HG03060 (cell line): ENCODE measurements around the gene CD59.
A peak's percentile ranks its signal among the peaks of the same experiment; 100 is the strongest.
"Not testable (repeated sequence)": the region's sequence is repeated elsewhere in the genome, so short reads cannot be mapped to it uniquely, and the experiment has no call there.

Experiments used
- ATAC-seq: cut with Tn5 transposase; IDR thresholded peaks from one replicate; pipeline ENCODE4 v1.9.1; 2021; ENCODE audit warnings: low read depth, moderate number of reproducible peaks; ENCODE audit not compliant: unreplicated experiment

CD59 gene

GRCh38 chr11:33718440-33718839, 17.8 kb downstream of the CD59 start:
- ATAC-seq, result no peak

GRCh38 chr11:33716243-33716642, 20.0 kb downstream of the CD59 start:
- no peak for ATAC-seq

- ATAC-seq, result no peak
These were observed 22.3 kb downstream of the CD59 start for GRCh38 chr11:33713856-33714398.

GRCh38 chr11:33713151-33713855, 22.9 kb downstream of the CD59 start:
- no peak for ATAC-seq

GRCh38 chr11:33712436-33712835, 23.8 kb downstream of the CD59 start:
- ATAC-seq, result no peak

GRCh38 chr11:33709466-33709865, 26.8 kb downstream of the CD59 start:
- ATAC-seq, result no peak

GRCh38 chr11:33708985-33709384, 27.2 kb downstream of the CD59 start:
- no peak for ATAC-seq

- ATAC-seq, result not testable (repeated sequence)
These were observed 28.4 kb downstream of the CD59 start for GRCh38 chr11:33707831-33708230.

GRCh38 chr11:33706966-33707365, 29.3 kb downstream of the CD59 start:
- ATAC-seq, result no peak

GRCh38 chr11:33706546-33706945, 29.7 kb downstream of the CD59 start:
- ATAC-seq, result no peak

- no peak for ATAC-seq
These were observed 31.8 kb downstream of the CD59 start for GRCh38 chr11:33704240-33705002.

GRCh38 chr11:33703788-33704187, 32.4 kb downstream of the CD59 start:
- ATAC-seq, result no peak

- no peak for ATAC-seq
These were observed 33.0 kb downstream of the CD59 start for GRCh38 chr11:33703234-33703633.

GRCh38 chr11:33701302-33702230, 34.7 kb downstream of the CD59 start:
- ATAC-seq, result no peak

- ATAC-seq, result peak; percentile 75
These were observed 35.5 kb downstream of the CD59 start, which contains the start of gene C11orf91 for GRCh38 chr11:33700502-33701271. Gene C11orf91, minus strand, starts transcription at chr11:33700826. Its CDS starts 86 bp downstream, at chr11:33700740.

GRCh38 chr11:33700063-33700501, 36.1 kb downstream of the CD59 start:
- no peak for ATAC-seq

GRCh38 chr11:33699515-33700062, 36.6 kb downstream of the CD59 start:
- ATAC-seq, result no peak

GRCh38 chr11:33698921-33699320, 37.3 kb downstream of the CD59 start:
- no peak for ATAC-seq

GRCh38 chr11:33697997-33698396, 38.2 kb downstream of the CD59 start:
- ATAC-seq, result no peak
